HG03060 (cell line): ENCODE results near the gene TERT.
"Not testable (repeated sequence)": the region's sequence is repeated elsewhere in the genome, so short reads cannot be mapped to it uniquely, and the experiment has no call there.

Experiments
- ATAC-seq: cut with Tn5 transposase; IDR thresholded peaks from one replicate; pipeline ENCODE4 v1.9.1; 2021; ENCODE audit warnings: low read depth, moderate number of reproducible peaks; ENCODE audit not compliant: unreplicated experiment

The TERT gene

DNA sequence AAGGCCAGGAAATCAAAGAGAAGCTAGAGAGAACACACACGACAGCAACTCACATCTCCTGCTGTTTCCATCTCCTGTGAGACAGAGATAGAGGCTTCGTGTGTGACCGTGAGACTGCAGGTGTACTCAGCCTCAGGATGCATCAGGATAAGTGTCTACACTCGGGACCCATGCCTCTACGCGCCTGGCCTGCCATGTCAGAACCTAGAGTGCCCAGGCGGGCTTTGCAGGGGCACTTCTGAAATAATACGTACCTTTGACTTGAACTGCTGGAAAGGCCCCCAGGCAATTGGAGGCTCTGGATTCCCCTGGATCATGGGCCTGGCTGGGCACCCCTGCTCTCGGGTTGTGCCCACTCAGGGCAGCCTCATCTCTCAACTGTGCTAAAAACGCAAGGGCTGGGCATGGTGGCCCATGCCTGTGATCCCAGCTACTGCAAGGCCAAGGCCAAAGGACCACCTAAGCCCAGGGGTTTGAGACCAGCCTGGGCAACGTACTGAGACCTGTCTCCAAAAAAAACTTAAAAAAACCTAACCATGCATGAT is 37.1 kb upstream of the TERT start:
- ATAC-seq, result no peak

DNA sequence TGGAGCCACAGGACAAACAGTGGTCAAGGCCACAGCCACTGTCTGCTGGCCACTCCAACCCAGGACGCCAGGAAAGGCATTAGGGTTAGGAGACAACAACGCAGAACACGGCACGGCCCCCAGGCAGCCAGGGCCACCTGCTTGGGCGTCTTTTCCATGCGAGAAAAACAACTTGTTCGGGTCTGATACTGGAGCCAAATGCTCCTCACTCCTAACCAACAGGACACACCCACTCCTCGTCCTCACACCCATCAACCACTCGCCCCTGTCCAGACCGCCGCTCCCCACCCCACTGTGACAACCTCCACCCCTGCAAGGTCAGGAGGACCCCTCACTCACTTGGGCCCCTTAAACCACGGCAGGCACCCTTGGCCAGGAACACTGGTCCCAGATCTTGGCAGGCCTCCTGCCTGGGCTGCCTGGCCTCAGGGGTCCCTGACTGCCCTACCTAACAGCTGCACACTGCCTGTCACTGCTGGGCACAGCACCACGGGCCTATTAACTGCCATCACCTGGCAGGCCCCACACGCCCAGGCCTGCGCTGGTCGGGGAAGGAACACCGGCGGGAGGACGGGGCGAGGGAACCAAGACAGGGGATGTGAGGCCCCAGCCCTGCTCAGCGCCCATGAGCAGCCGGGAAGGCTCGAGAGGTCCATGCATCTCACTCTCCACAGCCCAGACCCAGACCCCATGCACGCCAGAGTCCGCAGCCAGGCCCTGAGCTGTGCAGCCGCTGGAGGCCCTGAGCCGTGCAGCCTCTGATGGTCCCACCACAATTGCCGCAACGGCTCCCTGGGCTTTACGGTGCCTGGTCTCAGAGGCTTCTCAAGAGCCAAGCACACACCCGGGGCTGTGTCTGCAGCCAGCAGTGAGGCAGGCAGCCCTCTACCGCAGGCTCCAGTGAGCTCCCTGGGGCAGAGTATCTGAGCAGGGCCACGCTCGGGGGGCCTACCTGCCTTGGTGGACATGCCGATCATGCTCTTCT is 36.3 kb upstream of the TERT start:
- ATAC-seq, result no peak

DNA sequence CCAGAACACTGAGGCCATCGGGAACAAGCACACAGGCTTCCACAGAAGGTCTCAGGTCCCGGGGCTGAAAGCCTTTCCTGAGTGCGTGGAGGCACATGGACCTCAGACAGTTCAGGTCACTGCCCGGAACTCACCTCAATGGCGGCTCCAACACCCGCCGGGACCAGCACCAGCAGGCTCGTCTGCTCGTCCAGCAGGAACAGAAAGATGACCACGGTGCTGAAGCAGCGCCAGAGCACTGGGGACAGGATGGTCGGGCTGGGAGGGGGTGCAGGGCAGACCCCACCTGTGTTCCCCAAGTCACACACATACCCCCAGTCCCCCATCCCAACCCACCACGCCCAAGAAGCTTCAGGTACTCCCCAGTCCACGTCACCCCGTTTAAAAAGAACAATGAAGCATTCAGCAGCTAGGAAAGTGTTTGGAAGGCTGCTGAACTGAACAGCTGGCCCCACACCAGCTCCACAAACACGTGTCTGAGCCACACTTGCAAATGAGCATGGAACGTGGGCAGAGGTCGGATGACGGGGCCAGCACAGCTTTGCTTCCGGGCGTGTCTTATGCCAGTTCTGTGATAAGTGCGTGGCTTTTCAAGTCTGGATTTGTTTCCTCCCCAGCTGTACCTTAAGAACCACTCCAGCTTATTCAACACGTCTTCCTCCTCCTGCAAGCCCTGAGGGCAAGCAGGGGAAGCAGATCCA is 35.4 kb upstream of the TERT start:
- ATAC-seq, result no peak

- ATAC-seq, result no peak
Observed at GRCh38 chr5:1329111-1329579, 34.3 kb upstream of the TERT start.

DNA sequence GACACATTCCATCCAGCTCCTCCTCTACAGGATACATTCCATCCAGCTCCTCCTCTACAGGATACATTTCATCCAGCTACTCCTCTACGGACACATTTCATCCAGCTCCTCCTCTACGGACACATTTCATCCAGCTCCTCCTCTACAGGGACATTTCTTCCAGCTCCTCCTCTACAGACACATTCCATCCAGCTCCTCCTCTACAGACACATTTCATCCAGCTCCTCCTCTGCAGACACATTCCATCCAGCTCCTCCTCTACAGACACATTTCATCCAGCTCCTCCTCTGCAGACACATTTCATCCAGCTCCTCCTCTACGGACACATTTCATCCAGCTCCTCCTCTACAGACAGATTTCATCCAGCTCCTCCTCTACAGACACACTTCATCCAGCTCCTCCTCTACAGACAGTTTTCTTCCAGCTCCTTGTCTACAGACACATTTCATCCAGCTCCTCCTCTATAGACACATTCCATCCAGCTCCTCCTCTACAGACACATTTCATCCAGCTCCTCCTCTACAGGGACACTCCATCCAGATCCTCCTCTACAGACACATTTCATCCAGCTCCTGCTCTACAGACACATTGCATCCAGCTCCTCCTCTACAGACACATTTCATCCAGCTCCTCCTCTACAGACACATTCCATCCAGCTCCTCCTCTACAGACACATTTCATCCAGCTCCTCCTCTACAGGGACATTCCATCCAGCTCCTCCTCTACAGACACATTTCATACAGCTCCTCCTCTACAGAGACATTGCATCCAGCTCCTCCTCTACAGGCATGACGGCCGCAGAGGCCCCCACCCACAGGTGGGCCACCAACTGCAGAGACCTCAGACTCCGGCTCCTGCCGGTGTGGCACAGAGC is 33.6 kb upstream of the TERT start:
- ATAC-seq, result not testable (repeated sequence)

GRCh38 chr5:1326901-1327756 is 32.3 kb upstream of the TERT start:
- ATAC-seq, result not testable (repeated sequence)

- ATAC-seq, result not testable (repeated sequence)
Observed at GRCh38 chr5:1326532-1326875, 31.6 kb upstream of the TERT start.

DNA sequence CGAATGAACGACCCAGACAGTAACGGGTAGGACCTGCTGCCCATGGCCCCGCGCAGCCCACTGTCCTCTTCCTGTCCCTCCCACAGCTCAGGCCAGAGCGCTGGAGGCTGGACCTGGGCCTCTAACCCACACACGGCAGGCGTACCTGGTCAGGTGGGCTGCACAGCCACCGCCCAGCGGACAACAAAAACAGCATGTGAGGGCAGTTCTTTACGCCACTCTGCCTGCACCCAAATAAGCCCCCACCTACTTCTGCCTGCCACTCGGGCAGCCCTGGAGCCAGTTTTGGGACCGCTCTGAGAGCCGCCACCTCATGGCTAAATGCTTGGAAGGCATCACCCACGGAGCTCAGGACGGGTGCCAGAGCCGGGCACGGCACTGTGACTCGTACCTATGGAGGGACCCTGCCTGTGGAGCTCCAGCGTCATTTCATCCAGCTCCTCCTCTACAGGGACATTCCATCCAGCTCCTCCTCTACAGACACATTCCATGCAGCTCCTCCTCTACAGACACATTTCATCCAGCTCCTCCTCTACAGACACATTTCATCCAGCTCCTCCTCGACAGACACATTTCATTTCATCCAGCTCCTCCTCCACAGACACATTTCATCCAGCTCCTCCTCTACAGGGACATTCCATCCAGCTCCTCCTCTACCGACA is 31.1 kb upstream of the TERT start:
- no peak for ATAC-seq

DNA sequence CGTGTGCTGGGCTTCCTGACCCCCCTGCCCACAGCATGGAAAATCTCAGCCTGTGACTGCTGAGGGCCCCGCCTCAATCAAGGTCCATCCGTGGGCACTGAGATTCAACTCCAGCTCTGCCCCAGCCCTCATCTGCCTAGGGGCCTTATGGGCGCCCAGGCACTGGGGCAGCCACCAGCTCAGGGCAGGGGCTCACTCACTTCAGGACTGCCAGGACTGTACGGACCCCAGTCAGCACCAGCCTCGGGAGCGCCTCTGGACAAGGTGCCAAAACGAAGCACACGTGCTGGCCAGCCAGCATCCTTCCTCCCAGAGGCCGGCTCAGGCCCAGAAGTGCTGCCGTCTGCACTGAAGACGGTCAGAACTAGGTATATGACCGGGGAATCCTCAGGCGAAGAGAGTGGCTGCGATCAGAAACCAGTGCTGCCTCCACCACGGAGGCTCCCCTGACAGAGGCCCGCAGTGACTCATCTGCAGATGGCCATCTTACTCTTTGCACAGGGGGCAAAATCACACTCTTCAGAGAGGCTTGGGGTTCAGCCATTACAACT is 30.4 kb upstream of the TERT start:
- ATAC-seq, result no peak

GRCh38 chr5:1324719-1325190 is 29.9 kb upstream of the TERT start:
- ATAC-seq, result no peak

GRCh38 chr5:1324301-1324700 is 29.4 kb upstream of the TERT start:
- no peak for ATAC-seq

DNA sequence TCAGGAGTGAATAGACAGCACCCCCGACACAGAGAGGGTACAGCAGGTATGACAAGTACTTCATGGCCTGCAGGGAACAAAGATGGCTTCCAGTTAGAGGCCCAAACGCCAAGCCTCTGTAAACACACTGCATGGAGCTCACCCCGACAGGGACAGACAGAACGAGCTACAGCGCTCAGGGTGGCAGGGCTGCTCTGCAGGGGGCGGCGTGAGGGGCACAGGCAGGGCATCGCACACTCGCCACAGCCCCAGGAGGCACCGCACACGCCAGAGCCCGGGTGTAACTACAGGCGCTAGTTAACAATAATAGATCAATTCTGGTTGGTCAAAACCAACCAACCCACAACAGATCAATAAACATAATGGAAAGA is 28.9 kb upstream of the TERT start:
- ATAC-seq, result no peak

DNA sequence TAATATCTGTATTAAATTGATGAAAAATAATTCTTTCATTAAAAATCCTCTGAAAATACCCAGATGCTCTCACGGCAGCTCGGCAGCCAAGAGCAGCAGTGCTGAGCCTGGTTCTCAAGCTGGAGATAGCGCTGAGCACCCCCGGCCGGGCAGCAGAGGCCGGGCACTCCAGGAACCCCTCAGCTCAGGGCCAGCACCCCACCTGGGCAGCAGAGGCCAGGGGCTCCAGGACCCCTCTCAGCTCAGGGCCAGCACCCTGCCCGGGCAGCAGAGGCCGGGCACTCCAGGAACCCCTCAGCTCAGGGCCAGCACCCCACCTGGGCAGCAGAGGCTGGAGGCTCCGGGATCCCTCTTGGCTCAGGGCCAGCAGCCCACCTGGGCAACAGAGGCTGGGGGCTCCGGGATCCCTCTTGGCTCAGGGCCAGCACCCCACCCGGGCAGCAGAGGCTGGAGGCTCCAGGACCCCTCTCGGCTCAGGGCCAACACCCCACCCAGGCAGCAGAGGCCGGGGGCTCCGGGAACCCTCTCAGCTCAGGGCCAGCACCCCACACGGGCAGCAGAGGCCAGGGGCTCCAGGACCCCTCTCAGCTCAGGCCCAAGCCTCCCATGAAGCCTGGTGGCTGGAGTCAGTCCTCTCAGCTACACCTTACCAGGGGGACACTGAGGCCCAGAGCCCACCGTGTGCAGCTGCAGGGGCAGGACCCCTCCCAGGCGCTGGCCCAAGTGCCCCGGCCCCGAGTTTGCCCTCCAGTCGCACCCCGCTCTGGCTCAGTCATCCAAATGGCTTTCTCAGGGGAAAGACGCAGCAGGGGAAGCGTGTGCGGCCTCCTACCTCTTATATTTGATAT is 28.3 kb upstream of the TERT start:
- no peak for ATAC-seq

DNA sequence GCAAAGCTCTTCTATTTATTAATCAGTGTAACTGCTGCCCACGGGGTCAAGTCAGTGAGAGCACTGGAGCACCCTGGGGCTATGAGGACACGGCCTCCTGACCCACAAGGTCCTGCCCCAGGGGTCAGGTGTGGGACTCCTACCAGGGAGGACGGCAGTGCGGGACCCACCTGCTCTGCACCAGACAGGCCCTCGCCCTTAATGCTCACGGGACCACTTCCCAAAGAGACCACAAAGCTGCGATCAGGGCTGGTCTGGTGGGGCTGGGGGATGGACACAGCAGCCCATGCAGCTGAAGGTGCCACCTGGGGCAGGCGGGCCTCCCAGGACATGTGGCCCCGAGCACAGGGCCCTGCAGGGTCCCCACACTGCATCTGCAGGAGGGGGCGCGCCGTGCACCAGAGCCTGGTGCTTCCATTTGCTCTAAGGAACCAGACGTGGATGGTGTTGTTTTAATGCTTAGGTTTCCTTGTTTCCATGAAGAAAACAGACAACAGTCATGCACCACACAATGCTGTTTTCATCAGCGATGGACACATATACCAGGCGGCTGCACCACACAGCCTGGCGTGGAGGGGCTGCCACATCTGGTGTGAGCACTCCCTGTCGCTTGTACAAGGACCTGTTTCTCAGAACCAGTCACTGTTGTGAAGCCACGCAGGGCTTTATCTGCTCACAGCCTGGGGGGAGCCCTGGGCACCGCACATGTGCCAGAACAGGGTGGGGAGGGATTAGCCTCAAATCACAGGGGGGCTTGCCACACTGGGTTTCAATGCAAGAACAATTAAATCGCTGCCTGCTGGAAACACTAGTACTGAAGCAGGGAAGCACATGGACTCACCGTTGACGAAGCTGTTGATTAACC is 27.4 kb upstream of the TERT start:
- no peak for ATAC-seq

GRCh38 chr5:1321576-1321975 is 26.7 kb upstream of the TERT start:
- ATAC-seq, result no peak

GRCh38 chr5:1320436-1321344 is 25.8 kb upstream of the TERT start:
- ATAC-seq, result no peak
